ENCODE measurements around the gene LAMC3. TPM values are rescaled to one million over a fixed set of nuclear protein-coding genes. Genes with fewer than 3 reads are reported as not detected.
A peak's percentile ranks its signal among the peaks of the same experiment; 100 is the strongest.

The LAMC3 gene
- total RNA-seq, 3 donors from 2014 or later: 0.58 to 0.73 (median 0.69) TPM

- no peak for ATAC-seq
- no peaks in the 10 kb centered on the region for H3K9me3 ChIP-seq
- intact Hi-C loops (cut with DNase I, micrococcal nuclease): no loop called here
- no peaks in the 10 kb centered on the region for H3K4me1 ChIP-seq (ENCODE audit: low read depth)
- no peak for DNase-seq
- no peak overlapping the region for H3K4me3 ChIP-seq
- H3K36me3 ChIP-seq (ENCODE audit: low read depth): no peaks in the 10 kb centered on the region
- TF ChIP-seq CTCF (IDR thresholded peaks at IDR 0.05): no peak
These were observed 38.1 kb upstream of the LAMC3 start for GRCh38 chr9:130970855-130971254.

- Histone ChIP-seq H3K4me3 (no peak overlapping the region), H3K9me3 (no peaks in the 10 kb centered on the region), H3K36me3 (ENCODE audit: low read depth) (no peaks in the 10 kb centered on the region), H3K4me1 (ENCODE audit: low read depth) (no peaks in the 10 kb centered on the region)
- no peak for ATAC-seq
- peak in 1 of 3 donors; percentile 22 for DNase-seq
- TF ChIP-seq CTCF (IDR thresholded peaks at IDR 0.05): no peak
- intact Hi-C loops (cut with DNase I, micrococcal nuclease): no loop called here
These were observed 37.6 kb upstream of the LAMC3 start for GRCh38 chr9:130971294-130971849.

GRCh38 chr9:130972277-130972956, 36.6 kb upstream of the LAMC3 start:
- H3K36me3 ChIP-seq (ENCODE audit: low read depth): no peaks in the 10 kb centered on the region
- TF ChIP-seq CTCF (IDR thresholded peaks at IDR 0.05): no peak
- no peak for ATAC-seq
- H3K9me3 ChIP-seq: no peaks in the 10 kb centered on the region
- no peaks in the 10 kb centered on the region for H3K4me1 ChIP-seq (ENCODE audit: low read depth)
- H3K4me3 ChIP-seq: no peak overlapping the region
- DNase-seq: no peak
- intact Hi-C loops (cut with DNase I, micrococcal nuclease): no loop called here

GRCh38 chr9:130972957-130973685, 35.9 kb upstream of the LAMC3 start:
- H3K4me3 ChIP-seq: no peak overlapping the region
- no peak for TF ChIP-seq CTCF (IDR thresholded peaks at IDR 0.05)

GRCh38 chr9:130973686-130974281, 35.2 kb upstream of the LAMC3 start:
- no peaks in the 10 kb centered on the region for H3K36me3 ChIP-seq (ENCODE audit: low read depth)
- no peak overlapping the region for H3K4me3 ChIP-seq
- H3K4me1 ChIP-seq (ENCODE audit: low read depth): no peaks in the 10 kb centered on the region
- TF ChIP-seq CTCF (IDR thresholded peaks at IDR 0.05): no peak
- DNase-seq (peak in 1 of 3 donors; percentile 32), ATAC-seq (no peak)
- no peaks in the 10 kb centered on the region for H3K9me3 ChIP-seq
- intact Hi-C loops (cut with DNase I, micrococcal nuclease): no loop called here

More at GRCh38 chr9:130972957-130973685, 35.9 kb upstream of the LAMC3 start:
- intact Hi-C loops (cut with DNase I, micrococcal nuclease): no loop called here
- peak in 1 of 3 donors; percentile 19 for DNase-seq
- ATAC-seq: no peak
- Histone ChIP-seq H3K36me3 (ENCODE audit: low read depth) (no peaks in the 10 kb centered on the region), H3K4me1 (ENCODE audit: low read depth) (no peaks in the 10 kb centered on the region), H3K9me3 (no peaks in the 10 kb centered on the region)

Measured in mucosa of descending colon (tissue), 3 donors.